GM18517 (cell line): ENCODE measurements around the gene PI4KA.
"Not testable (repeated sequence)": the region's sequence is repeated elsewhere in the genome, so short reads cannot be mapped to it uniquely, and the experiment has no call there.

Experiments used
- ATAC-seq: cut with Tn5 transposase; IDR thresholded peaks from one replicate; pipeline ENCODE4 v1.9.1; 2021; ENCODE audit warnings: mild to moderate bottlenecking, moderate library complexity; ENCODE audit not compliant: unreplicated experiment

The PI4KA gene

GRCh38 chr22:20852076-20852475 lies 6.5 kb downstream of the PI4KA start:
- ATAC-seq: no peak

DNA sequence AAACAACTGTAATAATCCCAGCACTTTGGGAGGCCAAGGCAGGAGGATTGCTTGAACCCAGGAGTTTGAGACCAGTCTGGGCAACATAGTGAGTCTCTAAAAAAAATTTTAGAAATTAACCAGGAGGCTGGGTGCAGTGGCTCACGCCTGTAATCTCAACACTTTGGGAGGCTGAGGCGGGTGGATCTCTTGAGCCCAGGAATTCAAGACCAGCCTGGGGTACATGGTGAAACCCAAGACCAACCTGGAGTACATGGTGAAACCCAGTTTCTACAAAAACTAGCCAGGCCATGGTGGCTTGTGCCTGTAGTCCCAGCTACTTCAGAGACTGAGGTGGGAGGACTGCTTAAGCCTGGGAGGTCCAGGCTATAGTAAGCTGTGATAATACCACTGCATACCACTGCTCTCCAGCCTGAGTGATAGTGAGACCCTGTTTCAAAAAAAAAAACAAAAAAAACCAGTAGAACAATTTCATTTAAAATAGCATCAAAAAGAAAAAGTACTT lies 11.2 kb downstream of the PI4KA start:
- ATAC-seq: no peak

DNA sequence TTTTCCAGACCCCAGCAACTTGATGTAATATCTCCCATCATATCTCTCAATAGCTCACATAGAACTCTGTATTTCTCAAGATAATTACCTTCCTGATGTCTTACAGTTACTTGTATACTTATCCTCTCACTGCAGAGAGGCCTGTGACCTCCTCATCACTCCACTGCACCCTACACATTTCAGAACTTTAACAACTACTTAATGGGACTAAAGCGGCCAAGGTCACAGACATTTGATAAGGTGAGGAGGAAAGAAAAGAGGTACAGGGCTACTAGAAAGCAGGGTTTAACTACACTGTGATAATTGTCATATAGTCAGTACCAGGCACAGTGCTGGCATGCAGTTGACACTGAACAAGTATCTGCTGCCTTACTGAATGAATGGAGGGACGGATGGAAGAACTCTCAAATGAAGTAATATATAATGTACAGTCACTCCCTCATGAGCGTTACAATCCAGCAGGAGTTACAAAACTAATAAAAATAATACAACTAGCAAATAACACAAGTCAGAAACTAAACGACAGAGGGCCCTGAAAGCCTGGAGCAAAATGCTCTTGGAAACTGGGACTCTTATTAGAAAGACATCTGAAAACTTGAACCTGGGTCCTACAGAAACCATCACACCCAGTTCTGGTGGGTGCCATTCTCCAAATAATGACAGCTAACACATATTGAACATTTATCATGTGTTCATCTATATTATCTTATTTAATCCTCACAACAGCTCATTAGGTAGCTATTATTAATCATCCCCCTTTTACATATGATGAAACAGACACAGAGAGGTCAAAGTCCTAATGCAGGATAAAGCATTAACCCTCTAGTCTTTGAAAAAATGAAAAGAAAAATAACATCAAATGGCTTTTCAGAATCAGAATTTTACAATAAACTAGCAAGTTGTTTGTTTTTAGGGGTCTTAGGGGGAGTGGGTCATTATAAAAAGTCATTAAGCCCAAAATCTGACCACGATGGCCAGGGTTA lies 14.3 kb downstream of the PI4KA start:
- ATAC-seq: no peak

GRCh38 chr22:20843501-20843900 lies 15.1 kb downstream of the PI4KA start:
- no peak for ATAC-seq

GRCh38 chr22:20840646-20841371 lies 17.8 kb downstream of the PI4KA start:
- no peak for ATAC-seq

GRCh38 chr22:20839837-20840645 lies 18.6 kb downstream of the PI4KA start:
- ATAC-seq: no peak

DNA sequence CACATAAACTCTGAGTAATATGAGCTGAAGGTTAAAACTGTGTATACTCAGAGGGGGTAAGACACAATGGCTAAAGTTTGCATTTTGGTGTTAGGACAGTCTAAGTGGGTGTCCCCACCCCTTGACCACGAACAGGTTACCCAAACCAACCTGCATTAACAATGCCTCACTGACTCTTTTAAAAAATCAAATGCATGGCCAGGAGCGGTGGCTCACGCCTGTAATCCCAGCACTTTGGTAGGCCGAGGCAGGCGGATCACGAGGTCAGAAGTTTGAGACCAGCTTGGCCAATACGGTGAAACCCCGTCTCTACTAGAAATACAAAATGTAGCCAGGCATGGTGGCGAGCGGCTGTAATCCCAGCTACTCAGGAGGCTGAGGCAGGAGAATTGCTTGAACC lies 19.3 kb downstream of the PI4KA start:
- not testable (repeated sequence) for ATAC-seq

DNA sequence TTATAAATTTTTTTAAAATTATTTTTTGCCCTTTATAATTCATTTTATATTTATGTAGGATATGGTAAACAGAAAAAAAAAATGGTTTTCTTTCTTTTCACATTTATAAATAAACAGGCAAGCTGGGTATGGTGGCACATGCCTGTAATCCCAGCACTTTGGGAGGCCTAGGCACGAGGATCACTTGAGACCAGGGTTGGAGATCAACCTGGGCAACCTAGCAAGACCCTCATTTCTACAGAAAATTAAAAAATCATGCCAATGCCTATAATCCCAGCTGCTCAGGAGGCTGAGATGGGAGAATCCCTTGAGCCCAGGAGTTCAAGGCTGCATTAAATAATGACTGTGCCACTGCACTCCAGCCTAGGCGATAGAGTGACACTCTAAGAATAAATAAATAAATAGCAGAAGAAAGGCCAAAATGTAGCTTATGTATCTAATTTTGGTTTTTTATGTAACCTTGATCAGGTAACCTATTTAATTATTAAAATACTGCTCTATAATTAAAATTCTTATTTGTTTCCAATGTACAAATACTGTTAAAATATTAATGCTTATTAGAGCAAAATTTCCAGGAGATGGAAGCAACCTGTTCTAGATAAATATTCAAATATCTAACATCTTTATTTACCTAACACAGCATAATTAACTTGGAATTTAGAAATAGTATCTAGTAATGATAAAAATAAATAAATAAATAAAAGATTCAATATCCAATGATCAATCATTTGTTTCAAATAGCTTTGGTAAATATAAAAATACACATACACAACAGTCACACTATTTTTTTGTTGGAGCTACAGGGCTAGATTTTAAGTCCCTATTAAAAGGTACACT lies 21.4 kb downstream of the PI4KA start:
- ATAC-seq: no peak

DNA sequence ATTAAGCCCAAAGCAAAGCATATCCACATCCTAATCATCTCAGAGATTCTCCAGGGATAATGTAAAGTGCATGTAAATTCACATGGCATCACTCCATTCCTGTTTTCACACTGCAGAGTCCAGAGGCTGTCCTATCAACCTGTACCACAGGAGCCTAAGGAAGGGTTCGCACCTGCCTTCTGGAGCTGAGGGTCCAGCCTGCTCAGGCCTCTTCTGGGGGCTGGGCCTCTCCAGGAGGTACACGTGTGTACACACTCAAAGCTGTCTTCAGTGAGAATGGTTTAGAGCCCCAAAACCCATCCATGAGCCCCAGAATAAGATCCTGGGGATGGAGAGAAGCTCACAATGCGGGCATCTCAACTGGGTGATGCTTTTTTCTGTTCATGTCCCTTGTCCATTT lies 23.9 kb downstream of the PI4KA start:
- ATAC-seq: no peak

GRCh38 chr22:20834206-20834605 lies 24.4 kb downstream of the PI4KA start:
- ATAC-seq: no peak

GRCh38 chr22:20833225-20833665 lies 25.4 kb downstream of the PI4KA start:
- no peak for ATAC-seq

DNA sequence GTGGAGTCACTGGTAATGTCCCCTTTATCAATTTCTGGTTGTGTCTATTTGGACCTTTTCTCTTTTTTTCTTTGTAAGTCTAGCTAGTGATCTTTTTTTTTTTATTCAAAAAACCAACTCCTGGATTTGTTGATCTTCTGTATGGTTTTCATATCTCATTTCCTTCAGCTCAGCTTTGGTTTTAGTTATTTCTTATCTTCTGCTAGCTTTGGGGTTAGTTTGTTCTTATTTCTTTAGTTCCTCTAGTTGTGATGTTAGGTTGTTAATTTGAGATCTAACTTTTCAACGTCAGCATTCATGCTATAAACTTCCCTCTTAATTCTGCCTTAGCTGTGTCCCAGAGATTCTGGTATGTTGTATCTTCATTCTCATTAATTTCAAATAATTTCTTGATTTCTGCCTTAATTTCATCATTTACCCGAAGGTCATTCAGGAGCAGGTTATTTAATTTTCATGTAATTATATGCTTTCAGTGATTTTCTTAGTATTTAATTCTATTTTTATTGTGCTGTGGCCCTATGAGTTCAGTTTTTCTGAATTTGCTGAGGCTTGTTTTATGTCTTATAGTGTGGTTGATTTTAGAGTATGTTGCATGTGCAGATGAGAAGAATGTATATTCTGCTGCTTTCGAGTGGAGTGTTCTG lies 29.0 kb downstream of the PI4KA start:
- no peak for ATAC-seq

- ATAC-seq: not testable (repeated sequence)
Observed at GRCh38 chr22:20826373-20827152, 32.0 kb downstream of the PI4KA start.

DNA sequence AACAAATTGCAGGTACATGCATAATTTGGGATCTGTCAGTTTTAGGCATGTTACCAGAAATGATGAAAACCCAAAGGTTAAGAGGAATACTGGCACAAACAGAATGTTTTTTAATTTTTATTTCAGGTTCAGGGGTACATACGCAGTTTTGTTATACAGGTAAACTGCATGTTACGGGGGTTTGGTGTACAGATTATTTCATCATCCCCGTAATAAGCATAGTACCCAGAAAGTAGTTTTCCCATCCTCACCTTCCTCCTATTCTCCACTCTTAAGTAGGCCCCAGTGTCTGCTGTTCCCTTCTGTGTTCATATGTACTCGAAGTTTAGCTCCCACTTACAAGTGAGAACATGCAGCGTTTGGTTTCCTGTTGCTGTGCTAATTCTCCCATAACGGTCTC lies 33.0 kb downstream of the PI4KA start:
- no peak for ATAC-seq

GRCh38 chr22:20825216-20825615 lies 33.4 kb downstream of the PI4KA start:
- ATAC-seq: not testable (repeated sequence)

GRCh38 chr22:20823264-20823663 lies 35.3 kb downstream of the PI4KA start:
- no peak for ATAC-seq

DNA sequence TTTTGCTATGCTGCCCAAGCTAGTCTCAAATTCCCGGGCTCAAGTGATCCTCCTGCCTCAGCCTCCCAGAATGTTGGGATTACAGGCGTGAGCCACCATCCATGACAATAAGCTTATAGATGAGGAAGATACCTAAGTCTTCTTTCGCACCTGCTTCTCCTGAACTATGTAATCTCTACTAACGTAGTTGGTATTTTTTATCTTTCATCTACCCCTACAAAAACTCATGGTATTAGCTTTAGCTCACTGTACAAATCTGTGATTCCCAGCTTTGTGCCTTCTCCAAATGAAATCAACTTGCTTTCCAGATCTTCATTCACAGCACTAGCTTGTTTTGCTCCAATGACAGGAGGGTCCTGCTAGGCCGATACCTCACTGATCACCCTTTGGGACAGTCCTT lies 36.4 kb downstream of the PI4KA start:
- no peak for ATAC-seq

DNA sequence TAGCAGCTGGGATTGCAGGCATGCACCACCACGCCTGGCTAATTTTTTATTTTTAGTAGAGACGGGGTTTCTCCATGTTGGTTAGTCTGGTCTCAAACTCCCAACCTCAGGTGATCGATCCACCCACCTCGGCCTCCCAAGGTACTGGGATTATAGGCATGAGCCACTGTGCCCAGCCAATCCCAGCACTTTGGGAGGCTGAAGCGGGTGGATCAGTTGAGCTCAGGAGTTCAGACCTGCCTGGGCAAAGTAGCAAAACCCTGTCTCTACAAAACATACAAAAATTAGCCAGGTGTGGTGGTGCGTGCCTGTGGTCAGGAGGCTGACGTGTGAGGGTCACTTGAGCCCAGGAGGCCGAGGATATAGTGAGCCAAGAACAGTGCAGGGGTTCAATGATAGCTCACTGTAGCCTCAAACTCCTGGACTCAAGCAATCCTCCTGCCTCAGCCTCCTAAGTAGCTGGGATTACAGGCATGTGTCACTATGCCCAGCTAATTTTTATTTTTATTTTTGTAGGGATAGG lies 36.8 kb downstream of the PI4KA start:
- not testable (repeated sequence) for ATAC-seq
